GM12864 (cell line): ENCODE measurements around the gene BPGM.
"Not testable (repeated sequence)": the region's sequence is repeated elsewhere in the genome, so short reads cannot be mapped to it uniquely, and the experiment has no call there.

ENCODE experiments used
- DNase-seq: peaks from one replicate; pipeline ENCODE4 v3.0.0-alpha.2; 2011; ENCODE audit warnings: low read depth
- H3K4me3 ChIP-seq: 2 replicates; pipeline ENCODE4 v1.5.1; 2011; ENCODE audit warnings: mild to moderate bottlenecking, low read depth, low read length, control low read depth
- TF ChIP-seq, protein P1 (sequence below): IDR thresholded peaks from 2 replicates; pipeline ENCODE4 v1.5.1; 2011; ENCODE audit warnings: low read depth, mild to moderate bottlenecking, moderate library complexity, low read length, control low read depth, inconsistent platforms; ENCODE audit errors: missing control alignments

The BPGM gene

DNA sequence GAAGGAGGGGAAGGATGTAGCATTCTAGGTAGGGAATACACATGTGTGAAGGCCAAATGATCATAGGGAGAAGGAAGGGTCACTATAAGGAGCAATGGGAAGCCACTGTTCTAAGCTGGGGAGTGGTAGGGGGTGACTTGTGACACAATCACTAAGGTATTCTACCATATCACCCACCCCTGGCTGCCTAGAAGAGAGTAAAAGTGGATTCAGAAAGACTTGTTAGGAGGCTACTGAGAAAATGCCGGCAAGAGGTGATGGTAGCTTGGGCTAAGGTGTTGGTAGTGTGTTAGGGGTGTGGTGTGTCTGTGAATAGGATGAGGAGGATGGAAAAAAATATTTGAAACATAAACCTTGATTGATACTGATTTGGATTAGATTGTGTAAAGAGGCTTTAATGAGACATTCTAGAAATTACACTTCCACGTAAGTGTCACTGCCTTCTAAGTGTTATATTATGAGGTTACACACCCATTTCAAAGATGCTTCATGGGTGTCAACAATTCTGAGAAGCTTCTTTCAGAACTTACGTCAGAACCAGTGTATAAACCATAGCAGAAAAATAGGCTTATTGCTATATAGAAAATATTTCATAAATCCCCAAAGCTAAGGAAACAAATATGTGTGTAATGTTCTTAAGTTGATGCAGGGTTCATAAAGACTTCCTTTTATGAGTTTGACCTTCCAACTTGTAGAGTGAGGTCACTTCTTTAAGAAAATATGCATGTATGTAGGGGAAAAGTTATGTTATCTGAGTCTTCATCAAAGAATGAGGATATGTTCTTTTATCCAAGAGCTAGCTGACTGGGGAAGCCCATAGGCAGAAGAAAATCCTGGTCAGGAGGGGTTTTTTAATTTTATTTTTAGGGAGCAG is 5.6 kb upstream of the BPGM start:
- no peak for DNase-seq
- TF ChIP-seq, protein P1, sequence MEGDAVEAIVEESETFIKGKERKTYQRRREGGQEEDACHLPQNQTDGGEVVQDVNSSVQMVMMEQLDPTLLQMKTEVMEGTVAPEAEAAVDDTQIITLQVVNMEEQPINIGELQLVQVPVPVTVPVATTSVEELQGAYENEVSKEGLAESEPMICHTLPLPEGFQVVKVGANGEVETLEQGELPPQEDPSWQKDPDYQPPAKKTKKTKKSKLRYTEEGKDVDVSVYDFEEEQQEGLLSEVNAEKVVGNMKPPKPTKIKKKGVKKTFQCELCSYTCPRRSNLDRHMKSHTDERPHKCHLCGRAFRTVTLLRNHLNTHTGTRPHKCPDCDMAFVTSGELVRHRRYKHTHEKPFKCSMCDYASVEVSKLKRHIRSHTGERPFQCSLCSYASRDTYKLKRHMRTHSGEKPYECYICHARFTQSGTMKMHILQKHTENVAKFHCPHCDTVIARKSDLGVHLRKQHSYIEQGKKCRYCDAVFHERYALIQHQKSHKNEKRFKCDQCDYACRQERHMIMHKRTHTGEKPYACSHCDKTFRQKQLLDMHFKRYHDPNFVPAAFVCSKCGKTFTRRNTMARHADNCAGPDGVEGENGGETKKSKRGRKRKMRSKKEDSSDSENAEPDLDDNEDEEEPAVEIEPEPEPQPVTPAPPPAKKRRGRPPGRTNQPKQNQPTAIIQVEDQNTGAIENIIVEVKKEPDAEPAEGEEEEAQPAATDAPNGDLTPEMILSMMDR: no peak
- H3K4me3 ChIP-seq: no peak overlapping the region

DNA sequence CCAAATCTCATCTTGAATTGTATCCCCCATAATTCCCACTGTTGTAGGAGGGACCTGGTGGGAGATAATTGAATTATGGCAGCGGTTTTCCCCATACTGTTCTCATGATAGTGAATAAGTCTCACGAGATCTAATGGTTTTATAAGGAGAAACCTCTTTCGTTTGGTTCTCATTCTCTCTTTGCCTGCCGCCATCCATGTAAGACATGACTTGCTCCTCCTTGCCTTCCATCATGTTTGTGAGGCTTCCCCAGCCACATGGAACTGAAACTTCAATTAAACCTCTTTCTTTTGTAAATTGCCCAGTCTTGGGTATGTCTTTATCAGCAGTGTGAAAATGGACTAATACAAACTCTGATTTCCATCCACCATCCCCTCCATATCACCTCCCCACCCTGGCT is 4.7 kb upstream of the BPGM start:
- not testable (repeated sequence) for DNase-seq

DNA sequence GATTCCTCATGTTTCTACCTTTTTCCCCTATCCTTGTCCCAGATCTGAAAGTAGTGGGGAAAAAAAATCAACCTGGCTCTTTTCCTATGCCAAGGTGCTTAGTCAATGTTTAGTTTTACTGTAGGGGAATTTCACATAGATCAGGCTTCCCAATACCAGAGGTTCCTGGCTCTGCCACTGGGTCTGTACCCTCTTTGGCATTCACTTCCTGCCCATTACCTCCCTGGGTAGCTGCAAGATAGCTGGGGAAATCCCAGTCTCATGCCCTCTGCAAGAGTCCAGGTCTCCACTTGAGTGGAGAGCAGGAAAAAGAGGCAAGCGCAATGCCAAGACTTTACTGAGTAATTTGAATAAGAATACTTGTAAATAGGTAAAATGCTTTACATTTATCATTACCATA is 3.5 kb upstream of the BPGM start:
- no peak for DNase-seq
- TF ChIP-seq, protein P1: no peak
- H3K4me3 ChIP-seq: no peak overlapping the region

More for the DNA sequence above, 4.7 kb upstream of the BPGM start:
- not testable (repeated sequence) for H3K4me3 ChIP-seq

DNA sequence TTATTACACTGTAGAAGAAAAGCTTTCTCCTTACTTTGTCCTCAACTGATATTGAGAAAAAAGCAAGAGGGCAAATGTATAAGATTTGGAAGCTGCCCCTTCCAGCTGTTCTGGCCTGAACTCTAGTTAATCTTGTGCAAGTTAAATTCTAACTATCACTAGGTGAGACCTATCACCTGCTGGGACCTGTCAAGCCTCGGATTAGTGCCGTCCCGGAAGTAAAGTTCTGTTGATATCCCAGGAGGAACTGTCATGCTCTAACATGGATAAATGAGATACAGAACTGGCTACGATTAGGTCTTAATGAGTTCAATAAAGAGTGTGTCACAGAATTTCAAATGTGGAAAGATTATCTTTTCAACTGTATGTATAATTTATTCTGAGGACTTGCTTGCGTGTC is 1.2 kb upstream of the BPGM start:
- peak overlapping the region; percentile 63 for H3K4me3 ChIP-seq
- DNase-seq: no peak
- TF ChIP-seq, protein P1: no peak

DNA sequence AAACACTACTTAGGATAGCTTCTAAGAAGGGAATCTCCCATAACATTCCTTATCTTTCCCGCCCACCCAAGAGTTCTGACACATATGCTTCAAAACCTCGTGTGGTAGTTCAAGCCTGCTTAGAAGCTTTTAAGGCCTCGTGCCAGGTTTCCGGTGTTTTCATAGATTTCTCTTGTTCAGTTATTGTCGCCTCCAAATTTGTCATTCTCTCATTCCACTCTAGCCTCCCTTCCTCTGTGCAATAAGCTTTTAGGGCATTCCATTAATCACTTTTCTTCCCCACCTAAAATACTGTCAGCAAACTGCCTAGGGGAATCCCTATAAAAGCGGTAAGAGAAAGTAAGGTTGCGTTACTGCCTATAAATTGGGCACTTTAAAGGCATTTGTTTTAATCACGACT is 718 bp upstream of the BPGM start:
- DNase-seq: no peak
- TF ChIP-seq, protein P1: no peak
- peak overlapping the region; percentile 63 for H3K4me3 ChIP-seq

DNA sequence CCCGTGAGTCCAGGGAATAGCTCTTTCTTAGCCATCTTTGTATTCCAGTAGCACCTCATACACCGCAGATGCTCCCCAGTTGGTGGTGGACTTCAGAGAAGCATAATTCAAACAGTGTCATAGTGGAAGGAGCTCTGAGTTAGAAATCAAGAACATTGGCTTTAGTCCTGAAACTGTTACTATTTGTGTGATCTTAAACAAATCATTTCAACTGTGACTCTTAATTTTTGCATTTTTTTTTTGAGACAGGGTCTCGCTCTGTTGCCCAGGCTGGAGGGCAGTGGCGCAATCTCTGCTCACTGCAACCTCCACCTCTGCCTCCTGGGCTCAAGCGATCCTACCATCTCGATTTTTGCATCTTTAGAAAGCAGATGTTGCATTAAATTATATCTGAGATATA is 1.8 kb downstream of the BPGM start:
- TF ChIP-seq, protein P1: no peak
- no peak for DNase-seq
- H3K4me3 ChIP-seq: peak overlapping the region; percentile 47

DNA sequence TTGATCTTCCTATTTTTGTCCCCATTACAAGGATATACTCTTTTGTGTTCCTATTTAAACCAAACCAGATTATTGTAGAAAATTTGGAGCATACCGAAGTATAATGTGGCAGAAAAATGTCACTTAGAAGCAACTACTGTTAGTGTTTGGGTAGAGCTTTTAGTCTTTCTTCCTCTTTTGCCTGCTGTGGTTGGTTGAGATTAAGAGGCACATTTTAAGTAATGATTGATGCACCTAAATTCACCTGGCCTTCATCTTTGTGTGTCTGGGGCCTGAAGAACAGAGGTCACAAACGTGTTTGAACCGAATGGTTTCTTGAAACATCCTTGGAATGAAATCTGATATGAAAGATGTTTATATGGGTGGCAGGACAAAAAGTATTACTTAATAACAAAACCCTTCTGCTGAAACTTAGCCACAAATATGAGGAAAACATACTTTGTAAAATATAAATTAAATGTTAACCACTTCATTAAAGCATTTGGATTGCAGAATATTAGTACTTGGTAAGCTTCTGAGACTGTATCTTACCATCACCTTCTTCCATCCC is 2.6 kb downstream of the BPGM start:
- H3K4me3 ChIP-seq: no peak overlapping the region
- DNase-seq: no peak
- TF ChIP-seq, protein P1: no peak
